GM21529 (cell line): Measurements from ENCODE around the gene TMEM41B.

Experiments used
- ATAC-seq: cut with Tn5 transposase; IDR thresholded peaks from one replicate; pipeline ENCODE4 v1.9.1; 2021; ENCODE audit not compliant: unreplicated experiment

TMEM41B gene

GRCh38 chr11:9310485-9311090 lies 3.8 kb downstream of the TMEM41B start:
- ATAC-seq = no peak

GRCh38 chr11:9304178-9304577 lies 10.2 kb downstream of the TMEM41B start:
- ATAC-seq = no peak

GRCh38 chr11:9302448-9302847 lies 11.9 kb downstream of the TMEM41B start:
- no peak for ATAC-seq

- ATAC-seq = no peak
These were observed 12.7 kb downstream of the TMEM41B start for GRCh38 chr11:9301720-9302119.

- ATAC-seq = no peak
These were observed 20.7 kb downstream of the TMEM41B start for GRCh38 chr11:9293646-9294045.

- ATAC-seq = no peak
These were observed 28.4 kb downstream of the TMEM41B start for GRCh38 chr11:9285850-9286587.

GRCh38 chr11:9280655-9281301 lies 33.6 kb downstream of the TMEM41B start:
- peak; percentile 90 for ATAC-seq

- ATAC-seq = no peak
These were observed 37.2 kb downstream of the TMEM41B start for GRCh38 chr11:9277176-9277575.

- ATAC-seq = no peak
These were observed 37.8 kb downstream of the TMEM41B start for GRCh38 chr11:9276571-9276970.

- no peak for ATAC-seq
These were observed 39.7 kb downstream of the TMEM41B start for GRCh38 chr11:9274499-9275258.

- ATAC-seq = no peak
These were observed 40.7 kb downstream of the TMEM41B start for GRCh38 chr11:9273376-9274336.

- ATAC-seq = no peak
These were observed 44.8 kb downstream of the TMEM41B start for GRCh38 chr11:9269492-9270013.

- ATAC-seq = no peak
These were observed 46.7 kb downstream of the TMEM41B start for GRCh38 chr11:9267680-9268079.

- no peak for ATAC-seq
These were observed 47.5 kb downstream of the TMEM41B start for GRCh38 chr11:9266926-9267325.

GRCh38 chr11:9266132-9266736 lies 48.2 kb downstream of the TMEM41B start:
- ATAC-seq = no peak

GRCh38 chr11:9265211-9266131 lies 48.9 kb downstream of the TMEM41B start, which contains the start of gene DENND5A:
Gene DENND5A, minus strand, starts transcription at chr11:9265350. Its CDS starts 281 bp downstream, at chr11:9265069.
- ATAC-seq = peak; percentile 40

GRCh38 chr11:9264316-9265210 lies 49.8 kb downstream of the TMEM41B start:
- ATAC-seq = peak; percentile 14
